Stimulated activated CD4-positive, alpha-beta T cell treated with anti-CD3 and anti-CD28 coated beads, TNF-alpha, amount 100 ng/mL, for 48 hours (primary cell): Measurements from ENCODE around the gene KIAA0232.
"Not testable (repeated sequence)": the region's sequence is repeated elsewhere in the genome, so short reads cannot be mapped to it uniquely, and the experiment has no call there.

Experiments used
- DNase-seq, 3 donors: peaks; one replicate each; pipeline ENCODE4 v3.0.0-alpha.2; 2020; ENCODE audit warnings: low read depth in 3 of 3

Gene KIAA0232

GRCh38 chr4:6885953-6886557, 103.5 kb downstream of the KIAA0232 start:
- DNase-seq, result no peak

- DNase-seq, result no peak
These were observed 104.4 kb downstream of the KIAA0232 start for GRCh38 chr4:6886886-6887285.

- DNase-seq, result no peak
These were observed 105.3 kb downstream of the KIAA0232 start for GRCh38 chr4:6887591-6888371.

GRCh38 chr4:6888506-6889071, 106.1 kb downstream of the KIAA0232 start:
- no peak for DNase-seq

- no peak for DNase-seq
These were observed 106.7 kb downstream of the KIAA0232 start for GRCh38 chr4:6889101-6889735.

- DNase-seq, result no peak
These were observed 107.3 kb downstream of the KIAA0232 start for GRCh38 chr4:6889736-6890324.

- DNase-seq, result no peak
These were observed 107.8 kb downstream of the KIAA0232 start for GRCh38 chr4:6890358-6890757.

GRCh38 chr4:6890971-6891370, 108.4 kb downstream of the KIAA0232 start:
- DNase-seq, result not testable (repeated sequence)

- no peak for DNase-seq
These were observed 109.1 kb downstream of the KIAA0232 start for GRCh38 chr4:6891436-6892170.

GRCh38 chr4:6892190-6892908, 109.8 kb downstream of the KIAA0232 start:
- no peak for DNase-seq

- no peak for DNase-seq
These were observed 110.3 kb downstream of the KIAA0232 start for GRCh38 chr4:6892909-6893202.

GRCh38 chr4:6893449-6894085, 111.0 kb downstream of the KIAA0232 start:
- DNase-seq, result no peak

GRCh38 chr4:6894086-6894478, 111.6 kb downstream of the KIAA0232 start:
- no peak for DNase-seq

- no peak for DNase-seq
These were observed 112.3 kb downstream of the KIAA0232 start for GRCh38 chr4:6894528-6895498.

- no peak for DNase-seq
These were observed 113.5 kb downstream of the KIAA0232 start for GRCh38 chr4:6896035-6896434.

- DNase-seq, result no peak
These were observed 116.2 kb downstream of the KIAA0232 start for GRCh38 chr4:6898763-6899162.

GRCh38 chr4:6900181-6900812, 117.8 kb downstream of the KIAA0232 start:
- DNase-seq, result no peak

GRCh38 chr4:6900956-6901355, 118.4 kb downstream of the KIAA0232 start:
- no peak for DNase-seq
